Bronchial epithelial cell (primary cell): ENCODE data around the gene KIF13A. TPM values are rescaled to one million over a fixed set of nuclear protein-coding genes. Genes with fewer than 3 reads are reported as not detected.
"Not testable (repeated sequence)": the region's sequence is repeated elsewhere in the genome, so short reads cannot be mapped to it uniquely, and the experiment has no call there.

Experiments
- DNase-seq: peaks from one replicate; pipeline ENCODE4 v3.0.0-alpha.2; 2010; ENCODE audit warnings: low read depth
- FAIRE-seq: peaks from 2 replicates; lab custom pipeline; 2011; peaks lifted over from hg19 to GRCh38; lab: Jason Lieb, UNC
- H3K27me3 ChIP-seq: 2 replicates; pipeline ENCODE4 v1.5.1; 2011; ENCODE audit warnings: low read length; ENCODE audit not compliant: control insufficient read depth, insufficient read depth
- H3K36me3 ChIP-seq: 2 replicates; pipeline ENCODE4 v1.5.1; 2011; ENCODE audit warnings: low read length; ENCODE audit not compliant: control insufficient read depth, insufficient read depth
- H3K4me3 ChIP-seq: 2 replicates; pipeline ENCODE4 v1.5.1; 2011; ENCODE audit warnings: mild to moderate bottlenecking, low read depth, low read length, control low read depth
- CTCF ChIP-seq: IDR thresholded peaks from 2 replicates; pipeline ENCODE4 v1.5.1; 2011; ENCODE audit warnings: mild to moderate bottlenecking, moderate library complexity, low read length, control low read depth, inconsistent platforms; ENCODE audit not compliant: insufficient read depth, severe bottlenecking
- total RNA-seq: library from RNA; depleted of rRNA; stranded (reverse); fragments of >200 nt; gene quantifications from 2 replicates; pipeline ENCODE4 v1.2.1, GENCODE V29; 2014

KIF13A gene
- total RNA-seq, 1 donor from 2014 or later, result 47.4 TPM

- H3K36me3 ChIP-seq, result peaks cover 5% of the 10 kb centered on the region
- no peak for DNase-seq
- TF ChIP-seq CTCF, result no peak
- no peak overlapping the region for H3K4me3 ChIP-seq
- no peak for FAIRE-seq
- H3K27me3 ChIP-seq, result no peaks in the 10 kb centered on the region
Measured at GRCh38 chr6:17808609-17809008, 178.8 kb downstream of the KIF13A start.

GRCh38 chr6:17807431-17807830 lies 180.0 kb downstream of the KIF13A start:
- DNase-seq, FAIRE-seq, H3K27me3 ChIP-seq, H3K4me3 ChIP-seq, H3K36me3 ChIP-seq: not testable (repeated sequence)

GRCh38 chr6:17803409-17803808 lies 184.0 kb downstream of the KIF13A start:
- H3K27me3 ChIP-seq, result no peaks in the 10 kb centered on the region
- peaks cover 14% of the 10 kb centered on the region for H3K36me3 ChIP-seq
- FAIRE-seq (no peak), DNase-seq (no peak)
- no peak for TF ChIP-seq CTCF
- H3K4me3 ChIP-seq, result no peak overlapping the region

GRCh38 chr6:17798477-17799154 lies 188.8 kb downstream of the KIF13A start:
- no peak overlapping the region for H3K4me3 ChIP-seq
- no peak for TF ChIP-seq CTCF
- H3K36me3 ChIP-seq, result peaks cover 14% of the 10 kb centered on the region
- H3K27me3 ChIP-seq, result no peaks in the 10 kb centered on the region
- DNase-seq (no peak), FAIRE-seq (no peak)

GRCh38 chr6:17790489-17790888 lies 196.9 kb downstream of the KIF13A start:
- H3K4me3 ChIP-seq, result no peak overlapping the region
- H3K27me3 ChIP-seq, result no peaks in the 10 kb centered on the region
- no peak for DNase-seq
- no peak for TF ChIP-seq CTCF
- H3K36me3 ChIP-seq, result peaks cover 11% of the 10 kb centered on the region
- no peak for FAIRE-seq

- DNase-seq (no peak), FAIRE-seq (no peak)
- Histone ChIP-seq H3K36me3 (peaks cover 24% of the 10 kb centered on the region), H3K4me3 (no peak overlapping the region), H3K27me3 (no peaks in the 10 kb centered on the region)
- TF ChIP-seq CTCF, result no peak
Measured at GRCh38 chr6:17785094-17785787, 202.2 kb downstream of the KIF13A start.
